Stimulated activated CD8-positive, alpha-beta memory T cell treated with anti-CD3 and anti-CD28 coated beads, Interleukin-12 subunit alpha, Interleukin-12 subunit beta, amount 100 ng/mL, for 1 hour (primary cell): ENCODE measurements around the gene CDT1.

Experiments used
- DNase-seq: peaks from one replicate; pipeline ENCODE4 v3.0.0-alpha.2; 2020; ENCODE audit warnings: low read depth

Gene CDT1

DNA sequence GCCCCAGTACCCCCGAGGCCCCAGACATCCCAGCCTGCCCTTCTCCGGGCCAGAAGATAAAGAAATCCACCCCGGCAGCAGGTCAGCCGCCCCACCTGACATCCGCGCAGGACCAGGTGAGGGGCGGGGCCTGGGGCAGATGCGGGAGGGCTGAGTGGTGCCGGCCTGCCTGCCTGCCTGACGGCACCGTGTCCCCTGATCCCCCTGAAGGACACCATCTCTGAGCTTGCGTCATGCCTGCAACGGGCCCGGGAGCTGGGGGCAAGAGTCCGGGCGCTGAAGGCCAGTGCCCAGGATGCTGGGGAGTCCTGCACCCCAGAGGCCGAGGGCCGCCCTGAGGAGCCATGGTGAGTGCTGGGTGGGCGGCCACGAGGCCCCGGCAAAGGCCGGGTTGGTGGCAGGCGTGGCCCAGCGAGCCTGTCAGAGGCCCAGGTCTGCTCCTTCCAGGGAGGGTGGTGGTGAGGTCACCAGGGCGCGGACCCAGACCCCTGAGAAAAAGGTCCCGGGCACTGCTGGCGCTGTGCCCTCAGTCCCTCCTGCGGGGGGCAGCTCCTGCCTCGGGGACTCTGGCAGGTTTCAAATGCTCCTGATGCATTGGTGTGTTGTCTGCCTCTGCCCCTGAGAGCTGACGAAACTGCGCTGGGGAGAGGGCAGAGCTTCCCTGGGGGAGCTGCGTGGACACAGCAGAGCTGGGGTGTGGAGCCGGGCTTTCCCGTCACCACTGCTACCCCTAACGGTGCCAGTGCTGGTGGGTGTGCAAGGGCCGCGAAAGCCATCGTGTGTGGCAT, 1.2 kb downstream of the CDT1 start:
- no peak for DNase-seq

DNA sequence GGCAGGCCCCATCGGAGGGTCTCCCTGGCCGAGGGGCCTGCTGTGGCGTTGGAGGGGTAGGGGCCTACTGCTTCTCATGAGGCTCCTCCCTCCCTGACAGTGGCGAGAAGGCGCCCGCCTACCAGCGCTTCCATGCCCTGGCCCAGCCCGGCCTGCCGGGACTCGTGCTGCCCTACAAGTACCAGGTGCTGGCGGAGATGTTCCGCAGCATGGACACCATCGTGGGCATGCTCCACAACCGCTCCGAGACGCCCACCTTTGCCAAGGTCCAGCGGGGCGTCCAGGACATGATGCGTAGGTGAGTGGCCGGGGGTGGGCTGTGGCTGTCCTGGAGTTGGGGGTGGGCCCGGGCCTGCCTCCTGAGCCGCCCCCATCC, 1.7 kb downstream of the CDT1 start:
- DNase-seq, result no peak

DNA sequence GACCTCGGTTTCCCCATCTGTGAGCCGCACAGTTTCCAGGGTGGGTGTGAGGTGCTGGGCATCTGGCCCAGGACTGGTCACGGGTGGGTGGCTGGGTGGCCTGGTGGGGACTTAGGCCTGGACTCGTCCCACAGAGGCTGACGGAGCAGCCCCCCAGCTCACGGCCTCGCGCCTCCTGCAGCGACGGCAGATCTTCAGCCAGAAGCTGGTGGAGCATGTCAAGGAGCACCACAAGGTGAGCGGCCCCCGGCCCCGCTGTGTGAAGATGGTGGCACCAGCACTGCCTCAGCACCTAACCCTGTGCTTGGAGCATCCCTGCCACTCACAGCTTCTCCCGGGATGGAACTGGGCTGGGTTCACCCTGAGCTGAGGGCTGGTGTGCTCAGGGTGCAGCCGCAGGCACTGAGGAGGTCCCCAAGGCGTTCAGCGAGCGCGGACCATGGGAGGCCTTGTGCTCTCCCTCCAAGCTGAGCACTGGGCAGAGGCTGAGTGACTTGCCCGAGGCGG, 2.4 kb downstream of the CDT1 start:
- DNase-seq, result no peak

DNA sequence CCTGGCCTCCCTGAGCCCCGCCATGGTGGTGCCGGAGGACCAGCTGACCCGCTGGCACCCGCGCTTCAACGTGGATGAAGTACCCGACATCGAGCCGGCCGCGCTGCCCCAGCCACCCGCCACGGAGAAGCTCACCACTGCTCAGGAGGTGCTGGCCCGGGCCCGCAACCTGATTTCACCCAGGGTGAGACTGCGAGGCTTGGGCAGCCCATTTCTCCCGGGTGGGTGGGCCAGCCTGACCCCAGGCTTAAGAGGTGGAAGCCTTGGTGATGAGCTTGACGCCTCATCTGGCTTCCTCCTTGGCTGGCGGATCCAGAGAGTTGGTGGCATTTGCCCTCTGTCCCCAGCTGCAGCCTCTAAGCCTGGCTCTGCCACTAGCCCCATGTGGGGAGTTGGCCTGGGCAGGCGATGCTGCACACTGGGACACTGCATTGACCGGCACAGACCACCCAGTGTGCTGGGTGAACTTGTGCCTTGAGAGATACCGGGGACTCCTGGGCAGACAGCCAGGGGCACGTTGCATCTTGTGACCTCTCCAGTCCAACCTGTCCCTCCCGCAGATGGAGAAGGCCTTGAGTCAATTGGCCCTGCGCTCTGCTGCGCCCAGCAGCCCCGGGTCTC, 3.0 kb downstream of the CDT1 start:
- DNase-seq, result no peak

DNA sequence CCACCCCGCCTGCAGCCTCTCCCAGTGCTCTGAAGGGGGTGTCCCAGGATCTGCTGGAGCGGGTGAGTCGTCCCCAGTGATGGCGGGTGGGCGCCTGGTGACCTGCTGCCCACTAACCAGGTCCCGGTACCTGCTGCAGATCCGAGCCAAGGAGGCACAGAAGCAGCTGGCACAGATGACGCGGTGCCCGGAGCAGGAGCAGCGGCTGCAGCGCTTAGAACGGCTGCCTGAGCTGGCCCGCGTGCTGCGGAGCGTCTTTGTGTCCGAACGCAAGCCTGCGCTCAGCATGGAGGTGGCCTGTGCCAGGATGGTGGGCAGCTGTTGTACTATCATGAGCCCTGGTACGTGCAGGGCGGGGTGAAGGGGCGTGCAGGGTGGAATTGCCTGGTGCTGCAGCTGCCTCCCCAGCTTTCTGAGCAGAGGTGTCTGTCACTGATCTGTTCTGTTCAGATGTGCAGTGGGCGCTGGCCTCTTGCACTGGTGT, 3.6 kb downstream of the CDT1 start:
- DNase-seq, result no peak

DNA sequence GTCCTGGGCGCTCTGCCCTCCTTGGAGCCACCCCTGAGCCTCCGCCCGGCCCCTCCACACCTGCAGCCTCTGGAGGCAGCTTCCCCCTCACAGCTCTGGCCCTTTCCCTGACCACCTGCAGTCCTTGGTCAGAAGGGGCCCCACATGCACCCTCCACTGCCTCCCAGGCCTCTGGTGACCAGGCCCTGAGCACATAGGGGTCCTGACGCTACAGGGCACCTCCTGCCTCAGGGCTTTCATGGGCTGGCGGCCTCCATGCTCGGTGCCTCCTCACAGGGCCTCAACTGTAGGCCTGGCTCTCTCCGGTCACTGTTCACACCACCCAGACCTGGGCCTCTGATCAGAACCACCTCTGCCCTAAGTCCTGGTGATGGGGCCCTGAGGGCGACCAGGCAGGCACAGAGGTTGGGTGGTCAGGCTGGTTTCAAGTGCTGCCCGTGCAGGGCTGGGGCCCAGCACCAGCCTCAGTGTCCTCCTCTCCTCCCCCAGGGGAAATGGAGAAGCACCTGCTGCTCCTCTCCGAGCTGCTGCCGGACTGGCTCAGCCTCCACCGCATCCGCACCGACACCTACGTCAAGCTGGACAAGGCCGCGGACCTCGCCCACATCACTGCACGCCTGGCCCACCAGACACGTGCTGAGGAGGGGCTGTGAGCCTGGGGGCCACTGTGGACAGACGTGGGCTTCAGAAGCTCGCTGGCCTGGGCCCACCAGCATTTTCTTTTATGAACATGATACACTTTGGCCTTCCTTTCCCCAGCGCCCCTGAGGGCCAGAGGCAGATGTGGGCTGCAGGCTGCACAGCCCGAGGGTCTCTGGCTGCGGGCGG, 4.3 kb downstream of the CDT1 start:
- no peak for DNase-seq

DNA sequence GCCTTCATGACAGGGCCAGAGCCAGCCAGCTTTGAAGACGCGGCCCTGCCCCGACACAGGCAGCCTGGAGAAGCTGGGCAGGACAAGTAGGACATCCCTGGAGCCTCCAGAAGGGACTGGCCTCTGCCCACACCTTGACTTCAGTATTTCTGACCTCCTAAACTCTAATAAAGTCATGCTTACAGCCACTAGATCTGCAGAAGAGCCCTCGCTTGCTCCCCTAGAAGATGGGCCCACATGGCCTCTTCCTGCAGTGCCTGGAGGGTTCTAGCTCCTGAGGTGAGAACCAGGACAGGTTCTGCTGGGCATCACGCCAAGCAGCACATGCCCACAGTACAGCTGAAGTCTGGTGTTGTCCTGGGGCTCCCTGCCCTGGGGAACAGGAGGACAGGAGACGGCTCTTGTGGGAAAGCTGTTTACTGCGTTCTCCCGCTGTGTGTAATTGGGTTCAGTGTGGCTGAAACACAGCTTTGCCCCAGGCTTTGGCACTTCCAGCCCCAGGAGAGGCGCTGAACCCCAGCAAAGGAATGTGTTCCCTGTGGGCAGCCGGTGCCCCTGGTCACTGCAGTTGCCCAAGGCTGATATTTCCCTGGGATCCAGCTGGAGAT, 5.6 kb downstream of the CDT1 start:
- DNase-seq, result no peak

DNA sequence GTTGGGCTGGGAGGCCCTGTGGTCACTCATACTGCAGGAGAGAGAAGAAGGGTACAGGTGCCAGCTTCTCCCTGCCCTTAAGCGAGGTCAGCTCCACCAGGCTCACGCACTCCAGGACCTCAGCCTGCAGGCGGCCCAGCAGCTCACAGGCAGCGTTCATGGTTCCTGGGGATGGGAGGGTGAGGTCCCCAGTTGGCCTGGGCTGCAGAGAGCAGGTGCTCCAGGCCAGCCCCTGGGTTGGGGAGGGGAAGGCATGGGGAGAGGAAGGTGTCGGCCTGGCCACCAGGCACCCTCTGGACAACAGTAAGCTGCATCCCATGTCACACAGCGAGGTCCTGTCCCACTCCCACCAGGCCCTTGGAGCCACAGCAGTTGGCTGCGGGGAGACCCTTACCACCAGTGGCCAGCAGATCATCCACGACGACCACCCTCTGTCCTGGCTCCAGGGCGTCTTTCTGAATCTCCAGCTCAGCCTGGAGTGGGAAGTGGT, 6.1 kb downstream of the CDT1 start:
- no peak for DNase-seq

DNA sequence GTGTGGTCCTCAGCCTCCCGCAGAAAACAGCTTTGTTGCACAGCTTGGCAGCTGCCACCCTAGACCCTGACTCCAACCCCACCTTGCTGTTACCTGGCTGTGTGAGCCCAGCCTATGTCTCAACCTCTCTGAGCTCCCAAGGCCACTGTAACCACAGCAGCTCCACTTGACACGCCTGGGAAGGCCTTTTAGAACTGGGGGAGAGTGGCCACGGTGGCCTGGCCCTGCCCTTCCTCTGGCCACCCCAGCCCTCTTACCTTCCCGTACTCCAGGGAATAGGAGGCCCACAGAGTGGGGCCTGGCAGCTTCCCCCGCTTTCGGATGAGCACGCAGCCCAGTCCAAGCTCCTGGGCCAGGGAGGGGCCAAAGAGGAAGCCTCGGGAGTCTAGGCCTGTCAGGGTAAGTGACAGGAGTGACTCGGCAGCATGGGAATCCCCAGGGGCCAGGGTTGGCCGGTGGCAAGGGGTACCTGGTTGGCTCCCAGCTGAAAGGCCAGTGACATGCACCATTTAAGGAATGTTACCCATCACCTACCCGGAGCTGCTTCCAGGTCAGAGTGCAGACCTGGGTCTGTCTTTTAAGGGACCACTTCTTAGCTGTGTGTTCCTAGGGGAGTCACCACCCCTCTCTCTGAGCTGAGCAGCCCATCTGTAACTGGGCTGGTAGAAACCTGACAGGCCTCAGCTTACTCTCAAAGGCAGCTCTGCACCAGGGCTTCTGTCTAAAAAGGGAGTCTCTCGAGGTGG, 6.8 kb downstream of the CDT1 start:
- DNase-seq, result no peak

DNA sequence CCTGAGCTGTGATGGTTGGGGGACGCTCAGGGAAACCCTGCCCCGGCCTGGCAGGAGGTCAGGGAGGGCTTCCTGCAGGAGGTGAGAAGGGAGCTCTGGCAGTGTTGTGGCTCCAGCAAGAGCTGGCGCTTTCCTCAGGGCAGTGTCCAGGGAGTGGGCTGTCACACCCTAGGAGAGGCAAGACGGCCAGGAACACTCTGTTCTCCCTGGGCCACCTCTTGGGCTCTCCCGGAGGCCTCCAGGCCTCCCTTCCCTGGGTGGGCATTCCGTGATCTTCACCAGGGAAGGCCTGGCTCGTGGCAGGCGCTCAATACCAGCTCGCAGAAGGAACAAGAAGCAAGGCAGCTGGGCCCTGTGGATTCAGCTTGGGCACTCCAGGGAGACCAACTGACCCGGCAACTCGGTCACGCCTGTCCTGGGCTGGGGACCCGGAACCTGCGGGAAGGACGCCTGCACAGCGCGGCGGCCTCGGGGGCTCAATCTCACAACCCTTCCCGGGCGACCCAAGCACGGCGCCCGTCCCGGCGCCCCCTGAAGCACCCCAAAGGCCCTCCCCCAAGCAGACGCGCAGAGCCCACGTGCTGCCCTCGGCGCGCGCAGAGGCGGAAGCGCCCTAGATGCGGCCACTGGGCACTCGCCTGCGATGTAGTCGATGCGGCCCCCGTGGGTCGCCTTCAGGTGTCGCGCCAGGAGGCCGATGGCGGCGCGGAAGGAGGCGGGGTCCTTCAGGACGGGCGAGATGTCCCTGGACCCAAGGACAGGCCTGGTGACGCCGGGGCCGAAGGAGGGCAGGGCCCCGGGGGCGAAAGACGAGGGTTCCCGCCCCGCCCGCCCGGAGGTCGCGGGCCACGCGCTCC, 7.6 kb downstream of the CDT1 start:
- DNase-seq, result peak; percentile 55

DNA sequence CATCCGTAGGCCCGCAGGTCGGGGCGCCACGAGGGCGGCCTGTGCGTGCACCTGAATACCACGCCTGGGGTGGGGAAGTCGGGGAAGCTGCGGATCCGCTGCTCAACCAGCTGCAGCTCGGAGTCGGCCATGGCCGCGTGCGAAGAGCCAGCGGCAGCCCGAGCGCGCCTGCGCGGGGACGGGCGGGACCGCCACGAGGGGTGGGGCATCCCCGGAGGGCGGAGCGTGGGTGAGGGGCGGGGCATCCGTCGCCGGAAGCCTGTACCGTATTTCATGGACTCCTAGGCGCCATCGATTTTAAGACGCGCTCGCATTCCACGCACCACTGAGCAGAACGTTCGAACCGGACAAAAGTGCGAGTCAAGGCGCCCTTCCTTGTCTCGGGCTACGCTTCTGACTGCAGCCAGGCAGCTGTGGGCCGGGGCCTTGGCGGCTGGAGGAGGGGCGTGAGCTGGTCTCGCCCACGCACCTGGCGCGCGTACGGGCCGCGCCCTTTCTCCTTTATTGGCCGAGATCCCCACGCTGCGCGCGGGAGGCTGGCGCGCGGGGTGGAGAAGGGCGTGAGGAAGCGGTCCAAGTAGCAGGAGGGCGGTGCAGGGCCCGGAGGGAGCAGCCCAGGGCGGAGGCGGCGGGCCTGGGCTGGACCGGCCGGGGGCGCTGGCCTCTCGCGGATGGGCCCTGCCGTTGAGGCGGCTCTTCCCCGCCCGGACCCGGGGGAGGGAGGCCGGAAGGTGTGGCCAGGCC, 8.4 kb downstream of the CDT1 start, which contains the start of gene APRT:
Gene APRT, minus strand, starts transcription at position 160 of the 744 bp plus-strand sequence. Its CDS starts 29 bp downstream, at position 131.
- peak; percentile 92 for DNase-seq

DNA sequence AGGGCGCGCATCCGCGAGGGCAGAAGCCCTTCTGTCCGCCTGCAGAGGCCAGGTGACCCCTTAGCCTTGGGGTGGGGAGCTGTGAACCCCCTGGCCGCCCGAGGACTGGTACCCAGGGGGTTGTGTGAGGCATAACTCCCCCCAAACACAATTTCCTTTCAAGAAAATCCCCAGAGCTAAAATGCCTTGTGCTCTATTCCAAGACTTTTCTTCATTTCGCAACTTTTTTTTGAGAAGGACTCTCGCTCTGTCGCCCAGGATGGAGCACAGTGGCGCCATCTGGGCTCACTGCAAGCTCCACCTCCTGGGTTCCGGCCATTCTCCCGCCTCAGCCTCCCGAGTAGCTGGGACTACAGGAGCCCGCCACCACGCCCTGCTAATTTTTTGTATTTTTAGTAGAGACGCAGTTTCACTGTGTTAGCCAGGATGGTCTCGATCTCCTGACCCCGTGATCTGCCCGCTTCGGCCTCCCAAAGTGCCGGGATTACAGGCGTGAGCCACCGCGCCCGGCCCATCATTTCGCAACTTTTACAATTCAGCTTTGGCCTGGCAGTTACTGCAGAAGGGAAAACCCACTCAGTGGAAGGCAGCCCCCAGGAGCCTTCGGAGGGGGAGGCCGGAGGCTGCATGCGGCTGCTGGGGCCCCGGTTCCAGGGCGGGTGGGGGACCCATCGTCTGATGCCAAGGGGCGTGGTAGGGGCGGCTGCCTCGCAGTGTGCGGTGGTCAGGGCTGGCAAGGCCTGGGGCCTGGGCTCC, 9.1 kb downstream of the CDT1 start:
- no peak for DNase-seq

DNA sequence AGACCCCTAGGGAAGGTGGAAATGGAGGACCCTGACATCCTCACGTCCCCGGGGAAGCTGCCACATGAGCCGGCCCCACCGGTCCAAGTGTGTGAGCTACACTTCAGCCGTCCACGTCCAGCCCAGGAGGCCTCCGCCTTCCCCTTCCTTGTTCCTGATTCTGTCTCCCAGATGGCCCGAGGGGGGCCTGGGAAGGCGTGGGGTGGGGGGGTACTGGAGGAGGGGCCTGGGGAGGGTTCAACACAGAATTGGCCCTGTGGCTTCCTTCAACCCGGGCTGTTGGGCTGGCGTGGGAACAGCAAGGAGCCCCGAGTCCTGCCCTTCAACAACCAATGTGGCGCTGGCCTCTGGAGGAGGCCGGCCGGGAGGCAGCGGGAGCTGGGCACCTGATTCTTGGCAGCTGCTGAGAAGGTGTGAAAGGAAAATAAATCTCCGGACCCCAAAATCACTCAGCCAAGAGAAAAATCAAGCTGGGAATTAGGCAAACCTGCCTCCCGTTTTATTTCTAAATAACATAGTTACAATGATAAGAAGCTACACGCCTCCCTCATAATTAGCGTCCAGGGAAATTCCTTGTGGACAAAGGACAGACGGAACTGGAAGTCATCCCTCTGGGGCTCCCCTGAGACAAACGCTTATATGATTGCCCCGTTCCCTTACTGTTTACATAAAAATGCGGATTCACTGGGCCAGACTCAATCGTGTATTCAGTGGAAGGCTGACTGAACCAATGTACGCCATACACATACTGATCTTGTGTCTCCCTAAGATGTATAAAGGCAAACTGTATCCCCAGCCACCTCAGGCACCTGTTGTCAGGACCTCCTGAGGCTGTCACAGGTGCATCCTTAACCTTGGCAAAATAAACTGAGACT, 9.9 kb downstream of the CDT1 start:
- no peak for DNase-seq

DNA sequence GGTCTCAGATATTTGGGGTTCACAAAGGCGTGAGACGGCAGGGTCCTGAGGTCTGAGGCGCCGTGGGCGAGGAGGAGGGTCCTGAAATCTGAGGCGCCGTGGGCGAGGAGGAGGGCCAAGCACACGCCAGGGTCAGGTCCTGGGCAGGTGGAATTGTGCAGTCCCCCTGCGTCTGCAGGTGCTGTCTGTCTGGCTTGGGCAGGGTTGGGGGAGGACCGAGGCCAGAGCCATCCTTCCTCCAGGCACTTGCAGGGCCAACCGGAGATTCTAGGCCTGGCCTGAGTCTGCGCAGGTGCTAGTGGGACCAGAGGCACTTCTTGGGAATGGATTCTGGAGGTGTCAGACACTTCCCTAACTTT, 10.5 kb downstream of the CDT1 start:
- no peak for DNase-seq

DNA sequence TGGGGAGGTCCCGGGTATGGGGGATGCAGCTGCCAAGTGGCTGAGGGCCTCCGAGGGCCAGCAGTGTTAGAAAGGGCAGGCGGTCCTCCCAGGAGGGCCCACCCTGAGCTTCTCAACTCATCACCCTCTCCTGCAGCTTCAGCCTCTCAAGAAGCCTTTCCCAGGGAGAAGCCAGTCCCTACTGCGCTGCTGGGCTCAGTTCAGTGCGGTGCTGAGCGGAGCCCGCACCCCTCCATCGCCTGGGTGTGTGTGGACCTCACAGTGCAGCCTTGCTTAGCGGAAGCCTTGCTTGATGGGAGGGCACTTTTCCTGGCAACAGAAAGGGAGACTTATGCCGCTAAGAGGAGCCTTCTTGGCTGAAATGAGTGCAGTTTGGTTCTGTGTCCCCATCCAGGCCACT, 11.6 kb downstream of the CDT1 start:
- DNase-seq, result no peak

DNA sequence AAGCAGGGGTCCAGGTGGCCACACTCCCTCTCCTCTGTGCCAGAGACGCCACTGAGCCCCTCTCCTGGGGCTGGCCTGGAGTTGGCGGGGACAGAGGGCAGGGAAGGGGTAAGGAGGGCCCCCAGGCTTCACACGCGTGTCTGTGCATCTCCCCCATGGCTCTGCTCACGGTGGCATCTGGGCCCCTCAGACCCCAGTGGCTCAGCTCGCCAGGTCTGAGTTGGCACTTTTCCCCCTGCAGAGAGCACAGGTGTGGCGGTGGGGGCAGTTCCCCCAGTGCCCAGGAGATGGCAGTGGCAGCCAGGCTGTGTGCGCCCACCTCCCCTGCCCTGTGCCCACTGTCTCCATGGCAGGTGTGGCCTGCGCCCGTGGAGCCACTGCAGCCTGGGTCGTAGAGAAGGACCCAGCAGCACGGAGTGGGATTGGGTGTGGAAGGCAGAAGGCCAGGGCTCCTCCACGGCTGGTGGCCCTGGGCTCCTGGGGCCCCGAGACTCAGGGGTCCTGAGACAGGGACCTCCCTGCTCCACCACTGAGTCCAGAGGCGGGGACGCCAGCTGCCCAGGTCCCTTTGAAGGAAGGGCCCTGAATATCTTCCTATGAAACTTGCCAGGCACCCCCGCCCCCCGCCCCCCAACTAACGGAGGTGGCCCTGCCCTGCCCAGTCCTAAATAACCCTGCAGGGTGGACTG, 12.5 kb downstream of the CDT1 start:
- no peak for DNase-seq
